GM06990 (cell line): Measurements from ENCODE around the gene TYW3.
"Not testable (repeated sequence)": the region's sequence is repeated elsewhere in the genome, so short reads cannot be mapped to it uniquely, and the experiment has no call there.

Experiments
- DNase-seq: peaks from one replicate; pipeline ENCODE4 v3.0.0-alpha.2; 2011; ENCODE audit not compliant: insufficient read length; ENCODE audit errors: extremely low read depth
- H3K27me3 ChIP-seq: replicated peaks from 2 replicates; pipeline ENCODE4 v1.6.0; 2011; ENCODE audit warnings: low read length; ENCODE audit not compliant: control insufficient read depth, insufficient read depth
- H3K36me3 ChIP-seq: 2 replicates; pipeline ENCODE4 v1.5.1; 2011; ENCODE audit warnings: low read length; ENCODE audit not compliant: control insufficient read depth, insufficient read depth
- H3K4me3 ChIP-seq: replicated peaks from 2 replicates; pipeline ENCODE4 v1.5.1; 2011; ENCODE audit warnings: low read depth, mild to moderate bottlenecking, control low read depth, low read length
- TF ChIP-seq, protein P1 (sequence below): IDR thresholded peaks from 2 replicates; pipeline ENCODE4 v1.5.1; 2011; ENCODE audit warnings: low read length, control low read depth, mild to moderate bottlenecking, inconsistent platforms; ENCODE audit not compliant: insufficient read depth, poor library complexity, severe bottlenecking

The TYW3 gene

DNA sequence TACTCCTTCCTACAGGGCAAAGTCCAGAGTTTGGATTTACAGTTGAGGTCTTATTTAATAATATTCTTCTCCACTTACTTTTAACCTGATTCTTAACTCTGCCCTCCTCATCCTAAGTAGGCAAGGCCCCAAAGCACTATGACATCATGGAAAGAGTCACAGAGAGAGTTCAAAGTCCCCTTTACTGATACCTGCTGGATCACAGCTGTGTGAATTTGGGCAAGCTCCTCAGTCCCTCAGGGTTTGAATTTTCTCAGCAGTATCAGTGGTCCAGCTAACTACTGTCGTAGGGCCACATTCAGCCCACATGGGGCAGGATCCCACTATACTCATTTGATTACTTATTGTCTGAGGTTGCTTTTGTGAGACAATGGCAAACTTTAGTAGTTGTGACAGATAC lies 16.0 kb downstream of the TYW3 start:
- Histone ChIP-seq H3K27me3 (no peaks in the 10 kb centered on the region), H3K4me3 (no peak overlapping the region), H3K36me3 (peaks cover 10% of the 10 kb centered on the region)
- TF ChIP-seq, protein P1, sequence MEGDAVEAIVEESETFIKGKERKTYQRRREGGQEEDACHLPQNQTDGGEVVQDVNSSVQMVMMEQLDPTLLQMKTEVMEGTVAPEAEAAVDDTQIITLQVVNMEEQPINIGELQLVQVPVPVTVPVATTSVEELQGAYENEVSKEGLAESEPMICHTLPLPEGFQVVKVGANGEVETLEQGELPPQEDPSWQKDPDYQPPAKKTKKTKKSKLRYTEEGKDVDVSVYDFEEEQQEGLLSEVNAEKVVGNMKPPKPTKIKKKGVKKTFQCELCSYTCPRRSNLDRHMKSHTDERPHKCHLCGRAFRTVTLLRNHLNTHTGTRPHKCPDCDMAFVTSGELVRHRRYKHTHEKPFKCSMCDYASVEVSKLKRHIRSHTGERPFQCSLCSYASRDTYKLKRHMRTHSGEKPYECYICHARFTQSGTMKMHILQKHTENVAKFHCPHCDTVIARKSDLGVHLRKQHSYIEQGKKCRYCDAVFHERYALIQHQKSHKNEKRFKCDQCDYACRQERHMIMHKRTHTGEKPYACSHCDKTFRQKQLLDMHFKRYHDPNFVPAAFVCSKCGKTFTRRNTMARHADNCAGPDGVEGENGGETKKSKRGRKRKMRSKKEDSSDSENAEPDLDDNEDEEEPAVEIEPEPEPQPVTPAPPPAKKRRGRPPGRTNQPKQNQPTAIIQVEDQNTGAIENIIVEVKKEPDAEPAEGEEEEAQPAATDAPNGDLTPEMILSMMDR, result no peak
- DNase-seq, result no peak

GRCh38 chr1:74753104-74753503 lies 20.2 kb downstream of the TYW3 start:
- H3K36me3 ChIP-seq, result peaks cover 10% of the 10 kb centered on the region
- DNase-seq, result no peak
- TF ChIP-seq, protein P1, result no peak
- H3K4me3 ChIP-seq, result no peak overlapping the region
- no peaks in the 10 kb centered on the region for H3K27me3 ChIP-seq

GRCh38 chr1:74755475-74755874 lies 22.5 kb downstream of the TYW3 start:
- no peak for DNase-seq
- TF ChIP-seq, protein P1, result no peak
- Histone ChIP-seq H3K36me3 (peaks cover 9% of the 10 kb centered on the region), H3K4me3 (no peak overlapping the region), H3K27me3 (no peaks in the 10 kb centered on the region)

- H3K4me3 ChIP-seq, H3K27me3 ChIP-seq, H3K36me3 ChIP-seq, DNase-seq: not testable (repeated sequence)
Observed at GRCh38 chr1:74756650-74757049, 23.7 kb downstream of the TYW3 start.

DNA sequence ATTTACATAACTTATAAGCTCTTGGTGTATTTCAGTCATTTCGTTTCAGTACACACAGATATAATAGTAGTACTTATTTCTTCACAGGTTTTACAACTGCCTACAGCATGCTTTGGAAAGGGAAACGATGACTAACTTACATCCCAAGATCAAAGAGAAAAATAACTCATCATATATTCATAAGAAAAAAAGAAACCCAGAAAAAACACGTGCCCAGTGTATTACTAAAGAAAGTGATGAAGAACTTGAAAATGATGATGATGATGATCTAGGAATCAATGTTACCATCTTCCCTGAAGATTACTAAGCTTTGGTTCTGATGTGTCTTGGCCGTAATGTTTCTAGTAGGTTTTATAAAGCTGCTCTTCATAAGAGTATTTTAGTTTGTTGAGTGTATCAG lies 30.9 kb downstream of the TYW3 start:
- no peak overlapping the region for H3K4me3 ChIP-seq
- no peak for DNase-seq
- TF ChIP-seq, protein P1, result no peak
- peaks cover 1% of the 10 kb centered on the region for H3K36me3 ChIP-seq
- H3K27me3 ChIP-seq, result no peaks in the 10 kb centered on the region

DNA sequence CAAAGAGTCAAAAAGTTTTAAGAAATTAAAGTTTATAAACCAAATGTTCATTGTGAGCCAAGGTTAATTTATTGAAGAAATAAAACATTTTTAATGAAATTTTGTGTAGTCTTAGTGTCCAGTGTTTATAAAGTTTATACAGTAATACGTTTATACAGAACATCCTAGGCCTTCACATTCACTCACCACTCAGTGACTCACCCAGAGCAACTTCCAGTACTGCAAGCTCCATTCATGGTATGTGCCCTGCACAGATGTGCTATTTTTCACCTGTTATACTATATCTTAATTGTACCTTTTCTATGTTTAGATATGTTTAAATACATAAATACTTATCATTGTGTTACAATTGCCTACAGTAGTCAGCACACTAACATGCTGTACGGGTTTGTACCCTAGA lies 33.6 kb downstream of the TYW3 start:
- H3K4me3 ChIP-seq, result no peak overlapping the region
- H3K36me3 ChIP-seq, result peaks cover 1% of the 10 kb centered on the region; the same call in 1 of the 2 replicates
- no peak for DNase-seq
- H3K27me3 ChIP-seq, result no peaks in the 10 kb centered on the region
- TF ChIP-seq, protein P1, result no peak
